NCI-H446 treated with DMSO at 0.1 percent for 48 hours (cell line): Measurements from ENCODE around the gene SAMD10.
"Not testable (repeated sequence)": the region's sequence is repeated elsewhere in the genome, so short reads cannot be mapped to it uniquely, and the experiment has no call there.

Experiments used
- DNase-seq: peaks from one replicate; lab custom pipeline; 2025; lab: John Stamatoyannopoulos, UW

SAMD10 gene

DNA sequence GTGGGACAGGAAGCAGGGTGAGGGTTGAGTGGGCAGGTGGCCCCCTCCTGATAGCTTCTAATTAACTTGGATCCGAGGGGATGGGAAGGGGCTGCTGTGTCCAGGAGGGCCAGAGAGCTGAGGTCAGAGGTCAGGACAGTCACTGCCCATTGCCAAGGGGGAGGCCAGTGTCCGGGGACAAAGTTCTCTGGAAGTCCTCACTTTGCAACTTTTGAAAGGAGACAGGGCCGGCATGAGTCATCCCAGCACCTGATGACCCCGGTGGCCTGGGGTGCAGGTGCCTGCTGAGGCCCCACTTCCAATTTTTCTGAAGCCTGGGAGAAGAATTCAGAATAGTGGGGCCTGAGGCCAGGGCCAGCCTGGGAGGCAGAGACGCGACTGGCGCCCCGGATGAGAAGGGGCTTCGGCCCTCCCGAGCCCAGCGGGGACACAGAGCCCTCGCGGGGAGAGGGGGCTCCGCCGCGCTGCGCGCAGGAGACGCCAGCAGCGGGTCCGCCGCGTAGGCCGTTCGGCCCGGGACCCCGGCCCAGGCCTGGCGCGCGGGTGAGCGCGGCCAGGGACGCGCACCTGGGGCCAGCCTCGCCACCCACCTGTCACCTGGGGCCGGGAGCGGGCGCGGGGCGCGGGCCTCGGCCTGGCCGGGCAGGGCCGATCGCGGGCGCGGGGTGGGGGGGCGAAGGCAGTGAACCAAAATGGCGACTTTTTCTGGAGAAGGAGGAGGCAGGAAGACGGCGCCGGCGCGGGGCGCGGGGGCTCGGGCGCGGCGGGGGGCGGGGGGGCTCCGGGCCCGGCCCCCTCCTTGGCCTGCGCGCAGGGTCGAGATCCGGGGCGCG is 10.3 kb downstream of the SAMD10 start:
- peak; percentile 19 for DNase-seq

DNA sequence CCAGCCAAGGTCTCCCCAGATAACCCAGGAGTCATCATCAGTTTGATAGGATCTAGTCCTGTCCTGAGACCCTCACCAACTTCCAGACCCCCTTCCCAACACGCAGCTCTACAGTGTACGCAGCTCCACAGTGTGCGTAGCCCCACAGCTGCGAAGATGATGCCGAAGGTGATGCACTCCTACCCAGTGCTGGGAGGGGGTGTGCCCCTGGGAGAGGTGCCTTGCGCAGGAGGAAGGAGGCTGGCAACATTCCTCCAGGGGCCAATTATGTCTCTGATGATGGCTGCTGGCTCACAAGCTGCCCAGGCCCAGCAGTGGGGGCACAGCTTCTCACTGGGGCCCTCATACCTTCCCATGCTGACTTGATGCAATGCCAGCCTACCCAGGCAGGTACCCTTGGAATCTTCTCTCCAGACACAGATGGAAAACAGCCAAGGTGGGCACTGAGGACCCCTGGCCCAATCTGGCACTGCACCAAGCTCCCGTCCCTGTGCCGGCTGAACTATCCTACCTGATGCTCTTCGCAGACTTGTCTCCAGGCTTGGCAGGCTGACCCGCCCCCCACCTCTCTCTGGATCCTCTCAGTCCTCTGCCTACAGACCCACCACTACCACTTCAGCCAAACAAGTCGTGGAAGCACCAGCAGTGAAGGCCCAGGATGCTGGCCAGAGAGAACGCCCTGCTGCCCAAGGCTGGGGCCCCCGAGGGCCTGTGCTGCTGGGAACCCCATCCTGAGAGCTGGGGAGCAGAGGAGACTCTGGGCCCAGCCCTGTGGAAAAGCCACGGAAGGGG is 11.1 kb downstream of the SAMD10 start:
- no peak for DNase-seq

DNA sequence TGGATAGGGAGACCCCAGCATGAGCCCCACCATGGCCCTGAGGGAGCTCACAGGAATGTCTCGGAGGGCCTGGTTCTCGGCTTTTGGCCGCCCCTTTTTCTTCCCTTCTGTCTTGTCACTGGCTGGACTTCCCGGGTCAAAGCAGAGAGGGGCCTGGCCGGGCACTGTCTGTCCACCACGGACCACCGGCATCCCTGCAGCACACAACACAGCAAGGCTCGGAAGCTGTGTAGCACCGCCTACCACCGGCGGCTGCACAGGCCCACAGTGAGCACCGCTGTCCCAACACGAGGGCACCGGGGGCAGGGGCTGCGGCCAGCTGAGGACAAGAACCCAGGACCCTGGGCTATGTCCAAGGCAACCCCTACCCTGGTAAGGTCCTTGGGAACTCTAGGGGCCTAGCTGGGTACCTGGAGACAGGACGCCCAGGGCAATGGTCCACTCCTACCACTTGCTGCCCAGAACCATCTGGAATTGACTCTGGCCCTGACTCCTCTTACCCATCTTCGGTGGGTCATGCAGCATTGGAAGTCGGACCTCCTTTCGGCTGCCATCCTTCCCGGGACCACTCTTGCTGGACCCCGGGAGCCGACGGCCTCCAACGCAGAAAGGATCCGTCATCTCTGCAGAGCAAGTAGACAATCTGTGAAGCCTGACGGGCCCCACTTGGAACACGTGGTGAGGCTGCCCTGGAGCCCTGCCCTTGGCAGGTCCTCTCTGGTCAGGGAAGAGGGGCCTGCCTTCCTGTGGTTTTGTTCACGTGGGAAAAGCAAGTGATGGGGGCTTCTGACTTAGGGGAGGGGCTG is 11.9 kb downstream of the SAMD10 start:
- no peak for DNase-seq

DNA sequence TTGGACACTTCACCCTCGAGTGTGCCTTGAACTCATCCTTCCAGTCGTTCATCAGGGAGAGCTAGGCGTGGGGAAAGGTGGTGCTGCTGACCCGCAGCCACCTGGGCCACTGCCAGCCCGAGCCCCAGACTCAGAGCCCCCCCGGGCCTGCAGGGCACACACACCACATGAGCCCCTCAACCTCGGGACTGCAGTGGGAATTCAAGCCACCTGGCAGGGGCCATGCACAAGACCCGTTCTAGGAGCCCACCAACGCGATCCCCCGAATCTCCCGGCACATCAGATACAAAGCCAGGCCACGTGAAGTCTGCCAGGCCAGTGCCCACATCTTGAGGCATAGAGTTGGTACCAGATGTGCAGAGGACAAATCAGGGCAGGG is 12.5 kb downstream of the SAMD10 start:
- no peak for DNase-seq

DNA sequence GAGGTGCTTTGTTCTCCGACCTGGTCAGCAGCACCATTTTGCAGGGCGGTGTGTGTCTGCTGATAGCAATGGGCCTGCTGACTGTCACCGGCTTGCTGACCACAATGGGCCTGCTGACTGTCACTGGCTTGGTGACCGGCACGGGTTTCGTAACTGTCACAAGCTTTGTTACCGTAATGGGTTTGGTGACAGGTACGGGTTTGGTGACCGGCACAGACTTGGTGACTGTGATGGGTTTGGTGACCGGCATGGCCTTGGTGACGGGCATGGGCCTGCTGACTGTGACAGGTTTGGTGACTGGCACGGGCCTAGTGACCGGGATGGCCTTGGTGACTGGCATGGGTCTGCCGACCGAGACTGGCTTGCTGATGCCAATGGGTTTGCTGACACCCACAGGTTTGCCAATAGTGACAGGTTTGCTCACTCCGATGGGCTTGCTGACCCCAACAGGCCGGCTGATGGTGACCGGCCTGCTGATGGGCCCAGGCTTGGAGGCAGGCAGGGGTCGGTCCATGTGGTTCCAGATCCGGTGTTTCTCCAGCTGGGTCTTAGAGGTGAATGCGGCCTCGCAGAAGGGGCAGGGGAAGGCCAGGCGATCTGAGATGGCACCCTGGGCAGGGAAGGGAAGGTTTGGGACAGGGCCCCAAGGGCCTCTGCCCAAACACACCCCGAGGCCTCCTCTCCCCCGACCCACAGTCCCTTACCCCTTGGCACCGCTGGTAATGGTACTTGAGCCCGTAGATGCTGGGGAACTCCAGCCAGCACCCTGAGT is 13.1 kb downstream of the SAMD10 start:
- no peak for DNase-seq

- DNase-seq: no peak
These were observed 15.0 kb downstream of the SAMD10 start for GRCh38 chr20:63964412-63964811.

DNA sequence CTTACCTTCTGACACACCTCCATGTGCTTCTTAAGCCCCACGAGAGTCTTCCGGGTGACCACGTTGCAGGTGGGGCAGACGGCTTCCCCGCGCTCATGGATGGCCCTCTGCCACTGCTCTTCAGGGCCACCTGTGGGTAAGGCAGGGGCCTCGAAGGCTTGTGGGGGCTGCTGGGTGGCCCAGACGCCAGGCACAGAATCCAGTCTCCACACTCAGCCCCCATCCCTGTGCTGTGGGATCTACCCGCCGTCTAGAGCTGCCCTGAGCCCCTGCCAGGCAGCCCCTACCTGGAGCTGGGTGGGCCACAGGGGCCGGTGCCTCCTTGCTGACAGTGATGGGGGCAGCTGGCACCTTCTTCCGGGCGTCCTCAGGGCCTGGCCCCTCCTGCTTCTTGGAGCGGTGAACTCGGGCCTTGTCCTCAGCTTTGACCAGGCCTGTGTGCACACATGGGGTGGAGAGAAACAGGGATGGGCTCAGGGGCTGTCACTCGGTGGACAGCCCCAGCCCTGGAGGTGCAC is 15.6 kb downstream of the SAMD10 start:
- DNase-seq: no peak

GRCh38 chr20:63963348-63963741 is 16.1 kb downstream of the SAMD10 start:
- no peak for DNase-seq

GRCh38 chr20:63962426-63963347 is 16.8 kb downstream of the SAMD10 start:
- DNase-seq: no peak

DNA sequence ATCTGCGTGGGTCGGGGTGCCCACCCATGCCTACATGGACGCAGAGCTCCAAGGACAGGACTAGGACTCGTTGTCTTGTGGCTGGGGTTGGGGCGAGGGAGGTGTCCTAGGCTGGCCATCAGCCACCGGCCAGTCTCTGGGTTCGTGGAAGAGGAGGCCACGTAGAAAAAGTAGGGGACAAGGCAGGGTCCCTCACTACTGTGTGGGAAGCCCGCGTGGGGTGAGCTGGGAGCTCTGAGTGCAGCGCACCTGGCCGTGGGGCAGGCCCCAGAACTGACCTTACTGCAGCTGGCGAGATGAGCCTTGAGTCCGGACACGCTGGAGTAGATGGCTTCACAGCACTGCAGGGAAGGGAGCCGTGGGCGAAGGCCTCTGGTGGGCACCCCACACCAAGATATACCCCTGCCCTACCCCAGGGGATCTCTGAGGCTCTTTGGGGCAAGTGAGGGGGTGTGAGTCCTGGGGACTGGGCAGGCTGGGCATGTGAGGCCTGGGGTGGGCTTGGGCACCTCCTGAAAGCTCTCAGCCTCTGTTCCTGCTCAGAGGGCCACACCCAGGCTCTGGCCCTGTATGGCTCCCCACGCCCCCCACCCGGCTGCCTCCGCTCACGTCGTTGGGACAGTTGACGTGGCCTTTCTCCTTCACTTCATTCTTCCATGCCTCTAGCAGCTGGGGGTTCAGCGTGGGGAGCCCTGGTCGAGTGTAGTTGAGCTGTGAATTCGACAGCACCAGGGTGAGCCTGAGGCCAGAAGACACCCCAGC is 17.6 kb downstream of the SAMD10 start:
- DNase-seq: no peak

GRCh38 chr20:63960654-63961621 is 18.5 kb downstream of the SAMD10 start:
- DNase-seq: not testable (repeated sequence)

DNA sequence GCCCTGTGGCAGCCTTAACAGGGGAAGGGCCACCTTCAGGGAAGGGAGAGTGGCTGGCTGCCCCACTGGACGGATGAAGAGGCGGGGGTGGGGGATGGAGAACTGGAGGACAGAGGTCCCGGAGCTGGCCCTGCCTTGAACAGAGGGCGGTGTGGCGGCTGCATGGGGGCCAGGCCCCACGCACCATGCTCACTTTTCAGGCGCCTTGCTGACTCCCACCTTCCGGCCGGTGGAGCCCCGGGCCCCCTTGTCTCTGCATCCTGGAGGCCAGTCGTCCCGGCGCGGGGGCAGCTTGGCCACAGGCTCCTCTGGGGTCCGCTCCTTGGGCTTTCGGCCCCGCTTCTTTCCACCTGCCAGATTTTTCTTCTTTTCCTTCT is 19.8 kb downstream of the SAMD10 start:
- no peak for DNase-seq

DNA sequence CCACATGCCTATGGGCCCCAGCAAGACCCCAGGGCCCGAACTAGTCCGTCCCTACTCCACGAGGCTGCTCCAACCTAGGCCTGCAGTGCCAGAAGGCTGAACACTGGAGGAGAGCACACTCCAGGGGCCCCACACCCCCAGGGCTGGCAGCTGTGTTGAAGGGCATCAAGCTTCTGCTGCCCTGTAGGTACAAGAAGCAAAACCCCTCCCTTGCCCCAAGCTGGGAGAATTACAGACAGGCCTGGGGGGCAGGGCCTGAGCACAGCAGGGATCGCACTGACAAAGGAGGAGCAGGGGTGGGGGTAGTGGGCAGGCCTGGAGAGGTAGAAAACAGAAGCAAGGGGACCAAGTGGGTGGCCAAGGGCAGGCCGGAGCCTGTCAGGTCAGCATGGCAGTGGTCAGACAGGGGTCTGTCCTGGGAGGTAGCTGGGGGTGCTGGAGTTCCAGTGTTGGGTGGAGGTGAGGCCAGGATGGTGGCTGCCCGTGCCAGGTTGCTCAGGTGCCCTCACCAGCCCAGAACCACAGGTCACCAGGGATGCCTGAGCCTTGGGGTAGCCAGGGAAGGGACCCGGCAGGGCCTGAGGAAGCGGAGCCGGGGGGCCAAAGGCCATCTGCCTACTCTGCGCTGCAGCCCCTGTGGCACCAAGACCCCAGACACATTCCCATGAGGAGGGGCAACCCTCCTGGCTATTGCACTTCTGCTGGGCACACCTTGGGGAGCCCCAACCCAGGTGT is 20.3 kb downstream of the SAMD10 start:
- no peak for DNase-seq

GRCh38 chr20:63958471-63958870 is 21.0 kb downstream of the SAMD10 start:
- DNase-seq: no peak

DNA sequence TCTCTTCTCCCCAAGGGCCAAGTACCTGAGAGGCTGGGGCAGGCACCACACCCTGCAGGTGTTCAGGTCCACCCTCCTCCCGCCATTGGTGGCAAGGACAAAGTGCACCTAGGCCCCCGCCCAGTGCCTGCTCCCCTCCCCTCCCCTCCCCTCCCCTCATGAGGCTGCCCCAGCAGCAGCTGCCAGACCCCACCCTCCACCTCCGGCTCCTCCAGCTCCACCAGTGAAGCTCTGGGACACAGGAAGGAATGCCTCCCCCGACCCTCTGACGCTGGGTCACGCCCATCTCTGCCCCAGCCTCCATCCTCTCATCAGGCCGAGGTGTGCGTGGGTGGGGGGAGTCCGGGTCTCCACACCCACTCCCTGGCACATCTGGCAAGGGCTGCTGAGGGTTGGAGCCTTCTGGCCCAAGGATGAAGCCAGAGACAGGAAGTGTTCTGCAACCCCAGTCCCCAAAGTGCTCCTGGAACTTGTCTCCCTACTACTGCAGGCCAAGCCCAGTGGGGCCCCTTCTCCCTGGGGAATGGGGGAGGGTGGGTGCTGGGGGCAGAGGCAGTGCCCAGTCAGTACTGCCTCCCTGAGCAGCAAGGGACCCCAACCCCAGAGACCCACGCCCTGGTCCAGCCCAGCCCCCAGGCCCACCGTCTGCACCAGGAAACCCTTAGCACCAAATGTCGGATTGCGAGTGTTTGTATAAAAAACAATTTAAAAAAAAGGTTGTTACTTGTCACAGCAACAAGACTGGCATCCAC is 21.6 kb downstream of the SAMD10 start:
- no peak for DNase-seq

- DNase-seq: no peak
These were observed 22.3 kb downstream of the SAMD10 start for GRCh38 chr20:63957004-63957689.

DNA sequence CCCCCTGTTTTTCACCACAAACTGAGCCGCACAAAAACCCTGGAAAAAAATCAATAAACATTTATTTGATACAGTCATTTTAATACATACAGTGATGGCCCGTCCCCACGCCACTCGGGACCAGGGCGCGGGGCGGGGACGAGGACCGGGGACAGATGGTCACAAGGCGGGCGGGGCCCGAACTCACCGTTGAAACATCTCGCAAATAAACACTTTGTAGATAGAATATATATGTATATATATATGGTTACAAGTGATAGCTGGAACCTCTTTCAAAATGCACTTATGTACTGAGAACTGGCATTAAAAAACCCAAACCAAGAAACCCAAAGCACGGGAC is 22.8 kb downstream of the SAMD10 start:
- DNase-seq: no peak
